H1 (cell line): ENCODE measurements around the gene PLXNB1. TPM values are rescaled to one million over a fixed set of nuclear protein-coding genes. Genes with fewer than 3 reads are reported as not detected.

ENCODE experiments used
- CTCF ChIA-PET: fragments of 300-600 bp; sonication (Branson Sonifier 250); formaldehyde crosslinking; loops from one replicate; lab custom pipeline; 2021; ENCODE audit not compliant: partially characterized antibody; lab: Charles Lee
- POLR2A ChIA-PET: fragments of 300-600 bp; sonication (Branson Sonifier 250); formaldehyde crosslinking; loops from one replicate; lab custom pipeline; 2021; ENCODE audit warnings: inconsistent platforms; ENCODE audit not compliant: partially characterized antibody; lab: Charles Lee
- DNase-seq, 2 experiments: peaks; one replicate each; pipeline versions ENCODE4 v3.0.0 to v3.0.0-alpha.2; 2010 to 2022; ENCODE audit warnings: low spot score in 2 of 2, low read depth in 1 of 2, mixed read lengths in 1 of 2
- FAIRE-seq: peaks from 2 replicates; lab custom pipeline; 2011; peaks lifted over from hg19 to GRCh38; lab: Jason Lieb, UNC
- H2AFZ ChIP-seq: 2 replicates; pipeline ENCODE4 v1.8.1; 2012; ENCODE audit warnings: low read length, inconsistent platforms
- H2AK5ac ChIP-seq: 2 replicates; pipeline ENCODE4 v1.6.1; 2013; ENCODE audit warnings: low read depth, low read length
- H2BK120ac ChIP-seq: replicated peaks from 2 replicates; pipeline ENCODE3; 2013; ENCODE audit warnings: low read depth, low read length, inconsistent platforms
- H2BK12ac ChIP-seq: 2 replicates; pipeline ENCODE4 v1.6.1; 2013; ENCODE audit warnings: low read depth, low read length
- H2BK15ac ChIP-seq: 2 replicates; pipeline ENCODE4 v1.6.1; 2013; ENCODE audit warnings: low read length
- H2BK20ac ChIP-seq: 2 replicates; pipeline ENCODE4 v1.6.1; 2013; ENCODE audit warnings: low read length
- H2BK5ac ChIP-seq: 2 replicates; pipeline ENCODE4 v1.6.1; 2013; ENCODE audit warnings: low read depth, low read length
- H3K14ac ChIP-seq: 2 replicates; pipeline ENCODE4 v1.6.1; 2013; ENCODE audit warnings: inconsistent platforms; ENCODE audit not compliant: insufficient read length
- H3K18ac ChIP-seq: 2 replicates; pipeline ENCODE4 v1.6.1; 2013; ENCODE audit warnings: low read length; ENCODE audit errors: extremely low read depth
- H3K23ac ChIP-seq: 2 replicates; pipeline ENCODE4 v1.6.1; 2013; ENCODE audit warnings: inconsistent platforms; ENCODE audit not compliant: insufficient read length
- H3K23me2 ChIP-seq: 2 replicates; pipeline ENCODE4 v1.6.1; 2013; ENCODE audit warnings: low read depth, low read length
- H3K27ac ChIP-seq: 2 replicates; pipeline ENCODE4 v1.6.1; 2011; ENCODE audit warnings: low read depth, low read length, inconsistent platforms
- H3K27me3 ChIP-seq, 4 experiments: replicated peaks in 1 of 4; 1 replicate in 1 of 4; 2 replicates in 3 of 4; pipeline versions ENCODE4 v1.6.1 to v1.8.1; 2011 to 2013; ENCODE audit warnings: low read length in 3 of 4, mild to moderate bottlenecking in 3 of 4, inconsistent platforms in 2 of 4, mixed read lengths in 2 of 4, moderate library complexity in 1 of 4; ENCODE audit not compliant: control insufficient read depth in 3 of 4, insufficient read depth in 3 of 4; ENCODE audit errors: extremely low read depth in 1 of 4
- H3K36me3 ChIP-seq, 4 experiments: 2 replicates each; pipeline versions ENCODE4 v1.6.1 to v1.8.1; 2011 to 2013; ENCODE audit warnings: mild to moderate bottlenecking in 4 of 4, low read length in 3 of 4, moderate library complexity in 2 of 4, control low read depth in 1 of 4, inconsistent platforms in 1 of 4; ENCODE audit not compliant: insufficient read depth in 4 of 4, control insufficient read depth in 2 of 4
- H3K4ac ChIP-seq: replicated peaks from 2 replicates; pipeline ENCODE3; 2013; ENCODE audit warnings: low read length, low read depth, mixed read lengths, inconsistent platforms; ENCODE audit not compliant: insufficient read length
- H3K4me1 ChIP-seq, 4 experiments: replicated peaks in 1 of 4; 1 replicate in 1 of 4; 2 replicates in 3 of 4; pipeline versions ENCODE4 v1.6.1 to v1.8.1; 2011 to 2013; ENCODE audit warnings: low read length in 3 of 4, inconsistent platforms in 2 of 4, mixed read lengths in 1 of 4; ENCODE audit not compliant: insufficient read depth in 4 of 4, control insufficient read depth in 3 of 4
- H3K4me2 ChIP-seq, 2 experiments: 2 replicates each; pipeline versions ENCODE4 v1.6.1 to v1.8.1; 2011 to 2013; ENCODE audit warnings: low read depth in 2 of 2, low read length in 2 of 2, control low read depth in 1 of 2, inconsistent platforms in 1 of 2, mild to moderate bottlenecking in 1 of 2; ENCODE audit not compliant: insufficient read depth in 1 of 2
- H3K4me3 ChIP-seq, 4 experiments: fragments of 200-600, 300-600 bp in 1 of 4; sonication (generic), shearing (Covaris generic), sonication (Bioruptor Twin) in 1 of 4; 2 replicates each; pipeline versions ENCODE4 v1.5.1 to v1.8.1; 2011 to 2016; ENCODE audit warnings: low read length in 4 of 4, low read depth in 3 of 4, control low read depth in 2 of 4, inconsistent platforms in 2 of 4, mild to moderate bottlenecking in 2 of 4, mixed read lengths in 1 of 4, moderate library complexity in 1 of 4; ENCODE audit not compliant: insufficient read depth in 2 of 4; ENCODE audit errors: extremely low read depth in 1 of 4
- H3K56ac ChIP-seq: replicated peaks from 2 replicates; pipeline ENCODE3; 2013; ENCODE audit warnings: low read depth, mild to moderate bottlenecking, mixed read lengths, low read length, inconsistent platforms; ENCODE audit not compliant: insufficient read length
- H3K79me1 ChIP-seq: 2 replicates; pipeline ENCODE4 v1.6.1; 2013; ENCODE audit warnings: low read depth, low read length, control low read depth
- H3K79me2 ChIP-seq, 2 experiments: 2 replicates each; pipeline versions ENCODE4 v1.6.1 to v1.8.1; 2012 to 2013; ENCODE audit warnings: low read length in 2 of 2, mild to moderate bottlenecking in 2 of 2, inconsistent platforms in 1 of 2; ENCODE audit not compliant: insufficient read depth in 2 of 2, control insufficient read depth in 1 of 2
- H3K9ac ChIP-seq, 4 experiments: replicated peaks in 1 of 4; 1 replicate in 1 of 4; 2 replicates in 3 of 4; pipeline versions ENCODE4 v1.6.1 to v1.8.1; 2011 to 2013; ENCODE audit warnings: low read depth in 3 of 4, low read length in 3 of 4, control low read depth in 2 of 4, mild to moderate bottlenecking in 2 of 4, moderate library complexity in 2 of 4, inconsistent platforms in 1 of 4; ENCODE audit errors: extremely low read depth in 1 of 4
- H3K9me3 ChIP-seq, 2 experiments: 2 replicates each; pipeline versions ENCODE4 v1.6.1 to v1.8.1; 2012 to 2013; ENCODE audit warnings: mild to moderate bottlenecking in 2 of 2, moderate library complexity in 2 of 2, control low read depth in 1 of 2, inconsistent platforms in 1 of 2, low read depth in 1 of 2, low read length in 1 of 2, mixed read lengths in 1 of 2; ENCODE audit not compliant: insufficient read depth in 2 of 2
- H4K20me1 ChIP-seq, 2 experiments: replicated peaks in 1 of 2; 2 replicates each; pipeline versions ENCODE3 to v1.8.1; 2011 to 2013; ENCODE audit warnings: inconsistent platforms in 2 of 2, low read length in 2 of 2, mild to moderate bottlenecking in 1 of 2; ENCODE audit not compliant: insufficient read depth in 2 of 2, control insufficient read depth in 1 of 2
- H4K5ac ChIP-seq: 2 replicates; pipeline ENCODE4 v1.6.1; 2013; ENCODE audit warnings: low read length, low read depth, mixed read lengths, inconsistent platforms; ENCODE audit not compliant: insufficient read length
- H4K8ac ChIP-seq: 2 replicates; pipeline ENCODE4 v1.8.0; 2013; ENCODE audit warnings: mild to moderate bottlenecking, moderate library complexity, low read length, inconsistent platforms; ENCODE audit not compliant: insufficient read depth; ENCODE audit errors: extremely low read depth
- H4K91ac ChIP-seq: replicated peaks from 2 replicates; pipeline ENCODE3; 2013; ENCODE audit warnings: low read length, mixed read lengths, inconsistent platforms; ENCODE audit not compliant: insufficient read length
- CREB1 ChIP-seq: IDR thresholded peaks from 2 replicates; pipeline ENCODE4 v1.6.1; 2012; ENCODE audit warnings: inconsistent platforms
- POLR2AphosphoS5 ChIP-seq: IDR thresholded peaks from 2 replicates; pipeline ENCODE4 v1.6.1; 2011; ENCODE audit warnings: low read depth, low read length
- WGBS, 2 experiments: shearing (Covaris generic) in 1 of 2; methylation state at CpG; one replicate each; pipeline versions ENCODE4 v1.1.6 to v1.1.7; 2013 to 2015; ENCODE audit warnings: low lambda C conversion rate in 2 of 2, mixed read lengths in 2 of 2, inconsistent platforms in 1 of 2, low coverage in 1 of 2, missing lambda C conversion rate in 1 of 2; ENCODE audit not compliant: insufficient replicate concordance in 2 of 2, insufficient coverage in 1 of 2, insufficient read length in 1 of 2; ENCODE audit errors: extremely low coverage in 1 of 2, missing lambda C conversion rate in 1 of 2; 5-methylcytosine and 5-hydroxymethylcytosine counted together
- polyA plus RNA-seq, 7 experiments: library from polyadenylated mRNA; depleted of rRNA in 3 of 7; stranded (reverse) in 5 of 7; unstranded in 2 of 7; fragments of >200 nt in 5 of 7; fragments of 200-250 nt in 2 of 7; gene quantifications; 1 replicate in 5 of 7; 2 replicates in 1 of 7; 4 replicates in 1 of 7; pipeline versions ENCODE4 v1.2.1 to v1.2.3, GENCODE V29; 2011 to 2013; ENCODE audit warnings: missing spikeins in 2 of 7, mixed read lengths in 2 of 7
- total RNA-seq: library from RNA; stranded (reverse); fragmentation: NEBNext Ultra II Directional; extraction: Animal tissue kit (Norgen Biotek cat#: 25700); gene quantifications from 2 replicates; pipeline ENCODE4 v1.2.1, GENCODE V29; 2021

PLXNB1 gene
- total and polyA plus RNA-seq, 2 of the 8 experiments (the other 6 are each of a cell fraction or from before 2014, with no cell fraction given) = 109 to 114 TPM

GRCh38 chr3:48417529-48418108 is 12.3 kb downstream of the PLXNB1 start:
- H3K23ac ChIP-seq = no peak overlapping the region
- H3K79me1 ChIP-seq = peaks cover 5% of the 10 kb centered on the region
- H2BK20ac ChIP-seq = no peak overlapping the region
- H3K4ac ChIP-seq = no peak overlapping the region
- ChIA-PET POLR2A (interaction anchor here (1.2 to 31.5 kb wide), 3 partner anchors 5 to 97 kb away, joined by 4 to 650 read pairs (median 650); partner anchors contain the start of gene PLXNB1), CTCF (interaction anchor here (1.6 to 4.3 kb wide), 5 partner anchors 9 to 131 kb away, joined by 3 to 47 read pairs (median 30); no protein-coding TSS in a partner anchor)
- H3K27ac ChIP-seq = no peak overlapping the region
- H3K23me2 ChIP-seq = no peaks in the 10 kb centered on the region
- H2BK12ac ChIP-seq = no peak overlapping the region
- whole genome bisulfite sequencing, 2 experiments = 90% methylated on average over 14 of the region's 14 CpGs; no CpG with 5 or more reads in 1 of the 2 experiments
- no peaks in the 10 kb centered on the region for H3K27me3 ChIP-seq
- H3K56ac ChIP-seq = no peak overlapping the region
- no peaks in the 10 kb centered on the region for H3K9me3 ChIP-seq
- no peak overlapping the region for H2BK120ac ChIP-seq
- H3K9ac ChIP-seq = no peak overlapping the region
- peaks cover 20 to 53% of the 10 kb centered on the region in 2 experiments for H4K20me1 ChIP-seq
- H3K4me2 ChIP-seq = no peak overlapping the region
- FAIRE-seq (no peak), DNase-seq (no peak)
- no peak overlapping the region for H2BK5ac ChIP-seq
- H3K18ac ChIP-seq = no peak overlapping the region
- no peak overlapping the region; the same call in 1 of the 2 replicates for H4K8ac ChIP-seq
- peaks cover 53 to 68% (median 62%) of the 10 kb centered on the region in 4 experiments for H3K36me3 ChIP-seq
- peaks cover 0 to 11% of the 10 kb centered on the region in 2 experiments; a peak in 1 of 4 replicates for H3K79me2 ChIP-seq
- H3K4me1 ChIP-seq = no peaks in the 10 kb centered on the region
- no peak overlapping the region for H2BK15ac ChIP-seq
- no peak overlapping the region for H4K91ac ChIP-seq
- no peak overlapping the region for H3K14ac ChIP-seq
- no peak overlapping the region for H3K4me3 ChIP-seq
- H2AK5ac ChIP-seq = no peak overlapping the region
- H2AFZ ChIP-seq = no peak overlapping the region
- H4K5ac ChIP-seq = no peak overlapping the region
- TF ChIP-seq CREB1 (no peak), POLR2AphosphoS5 (no peak)
